Vagina (tissue), 2 donors: ENCODE measurements around the gene RAB8B. TPM values are rescaled to one million over a fixed set of nuclear protein-coding genes. Genes with fewer than 3 reads are reported as not detected.

Source experiments
- DNase-seq, 2 donors: peaks; one replicate each; pipeline ENCODE4 v3.0.0-alpha.2; 2017; ENCODE audit errors: extremely low spot score in 2 of 2
- H3K27ac ChIP-seq: fragments of 200-600 bp; sonication (generic); one replicate; pipeline ENCODE4 v1.5.1; 2019
- H3K27me3 ChIP-seq: fragments of 200-600 bp; sonication (generic); one replicate; pipeline ENCODE4 v1.5.1; 2019
- H3K36me3 ChIP-seq, 2 donors: fragments of 200-600 bp; sonication (generic); one replicate each; pipeline ENCODE4 v1.5.1; 2017 to 2019
- H3K4me1 ChIP-seq: fragments of 200-600 bp; sonication (generic); one replicate; pipeline ENCODE4 v1.5.1; 2019
- H3K4me3 ChIP-seq, 2 donors: fragments of 200-600 bp; sonication (generic); 1 replicate in 1 of 2; 2 replicates in 1 of 2; pipeline ENCODE4 v1.5.1; 2016 to 2019
- H3K9me3 ChIP-seq: fragments of 200-600 bp; sonication (generic); one replicate; pipeline ENCODE4 v1.5.1; 2019
- CTCF ChIP-seq, 3 experiments: fragments of 450-650 bp in 2 of 3; fragments of 200-600 bp in 1 of 3; sonication (generic) in 1 of 3; IDR thresholded peaks; one replicate each; pipeline ENCODE4 v1.5.1; 2017 to 2019; ENCODE audit warnings: antibody characterized with exemption in 3 of 3, mild to moderate bottlenecking in 2 of 3, moderate library complexity in 2 of 3
- POLR2A ChIP-seq, 2 donors: fragments of 450-650 bp; IDR thresholded peaks; one replicate each; pipeline ENCODE4 v1.6.1; 2017; ENCODE audit warnings: antibody characterized with exemption in 2 of 2, mild to moderate bottlenecking in 2 of 2, moderate library complexity in 2 of 2
- POLR2AphosphoS5 ChIP-seq, 2 donors: sonication (generic); formaldehyde crosslinking; IDR thresholded peaks; one replicate each; pipeline ENCODE4 v1.9.0; 2017; ENCODE audit warnings: antibody characterized with exemption in 2 of 2, mild to moderate bottlenecking in 2 of 2, low read depth in 1 of 2; ENCODE audit not compliant: insufficient read depth in 1 of 2
- intact Hi-C: fragments of 100-400 bp; cut with DNase I; formaldehyde crosslinking; loops from one replicate; pipeline ENCODE4 v1.15.1; 2023
- total RNA-seq: library from RNA; depleted of rRNA; stranded (reverse); fragments of >200 nt; gene quantifications from one replicate; pipeline ENCODE4 v1.2.3, GENCODE V29; 2016

The RAB8B gene
- total RNA-seq, 1 donor from 2014 or later, result 29.5 TPM

GRCh38 chr15:63312286-63312685 lies 122.9 kb downstream of the RAB8B start:
- H3K9me3 ChIP-seq, result no peaks in the 10 kb centered on the region
- no peak overlapping the region for H3K27ac ChIP-seq
- H3K27me3 ChIP-seq, result no peaks in the 10 kb centered on the region
- no peak for DNase-seq
- TF ChIP-seq POLR2AphosphoS5 (IDR thresholded peaks at IDR 0.05; ENCODE audit: insufficient read depth in 1 of 2, low read depth in 1 of 2) (no peak), POLR2A (IDR thresholded peaks at IDR 0.05) (no peak), CTCF (IDR thresholded peaks at IDR 0.05) (no peak)
- intact Hi-C loops, result no loop called here
- no peaks in the 10 kb centered on the region for H3K4me1 ChIP-seq
- no peaks in the 10 kb centered on the region for H3K36me3 ChIP-seq
- no peak overlapping the region for H3K4me3 ChIP-seq

GRCh38 chr15:63313825-63314224 lies 124.4 kb downstream of the RAB8B start:
- H3K27ac ChIP-seq, result no peak overlapping the region
- H3K36me3 ChIP-seq, result no peaks in the 10 kb centered on the region
- H3K4me3 ChIP-seq, result no peak overlapping the region
- DNase-seq, result no peak
- TF ChIP-seq CTCF (IDR thresholded peaks at IDR 0.05) (no peak), POLR2A (IDR thresholded peaks at IDR 0.05) (no peak), POLR2AphosphoS5 (IDR thresholded peaks at IDR 0.05; ENCODE audit: insufficient read depth in 1 of 2, low read depth in 1 of 2) (no peak)
- H3K4me1 ChIP-seq, result no peaks in the 10 kb centered on the region
- H3K27me3 ChIP-seq, result no peaks in the 10 kb centered on the region
- no peaks in the 10 kb centered on the region for H3K9me3 ChIP-seq
- intact Hi-C loops, result no loop called here

- Histone ChIP-seq H3K27ac (no peak overlapping the region), H3K4me3 (no peak overlapping the region), H3K9me3 (no peaks in the 10 kb centered on the region), H3K27me3 (no peaks in the 10 kb centered on the region), H3K36me3 (no peaks in the 10 kb centered on the region), H3K4me1 (no peaks in the 10 kb centered on the region)
- TF ChIP-seq CTCF (IDR thresholded peaks at IDR 0.05) (no peak), POLR2A (IDR thresholded peaks at IDR 0.05) (no peak), POLR2AphosphoS5 (IDR thresholded peaks at IDR 0.05; ENCODE audit: insufficient read depth in 1 of 2, low read depth in 1 of 2) (no peak)
- DNase-seq, result no peak
- intact Hi-C loops, result no loop called here
These were observed 125.0 kb downstream of the RAB8B start for GRCh38 chr15:63314409-63314808.

Other genes starting within 250 kb of the RAB8B start
- gene TPM1, start 146.9 kb upstream of the RAB8B start, total RNA-seq, result 498 TPM
- gene LACTB, start 67.7 kb upstream of the RAB8B start, total RNA-seq, result 23.3 TPM
- gene RPS27L, start 32.1 kb upstream of the RAB8B start, total RNA-seq, result 74.6 TPM
- 22.8 TPM for gene APH1B, start 88.0 kb downstream of the RAB8B start, total RNA-seq
- gene CA12, start 192.2 kb downstream of the RAB8B start, total RNA-seq, result 89.6 TPM